SK-N-SH (cell line): ENCODE measurements around the gene POLR3B. TPM values are rescaled to one million over a fixed set of nuclear protein-coding genes. Genes with fewer than 3 reads are reported as not detected.

ENCODE experiments used
- CTCF ChIA-PET: fragments of 300-600, 350-600 bp; formaldehyde crosslinking; extraction: SDS; loops from one replicate; lab custom pipeline; 2021; lab: Yijun Ruan, JAX
- POLR2A ChIA-PET: fragments of 350-600 bp; sonication (Branson Sonifier 250); formaldehyde crosslinking; extraction: SDS; loops from one replicate; lab custom pipeline; 2020; ENCODE audit warnings: antibody characterized with exemption, inconsistent platforms; lab: Yijun Ruan, JAX
- DNase-seq: peaks from one replicate; pipeline ENCODE4 v3.0.0; 2012
- H2AFZ ChIP-seq: fragments of 200-600 bp; sonication (generic); 2 replicates; pipeline ENCODE4 v1.8.1; 2016; ENCODE audit warnings: antibody characterized with exemption, mild to moderate bottlenecking, low read depth
- H3F3A ChIP-seq: fragments of 200-600 bp; sonication (generic); replicated peaks from 2 replicates; pipeline ENCODE3; 2016; ENCODE audit warnings: antibody characterized with exemption, mild to moderate bottlenecking; ENCODE audit not compliant: insufficient read depth
- H3K27ac ChIP-seq, 2 experiments: fragments of 200-500 bp in 1 of 2; fragments of 200-600 bp in 1 of 2; sonication (Bioruptor generic) in 1 of 2; sonication (generic), shearing (Covaris generic) in 1 of 2; 2 replicates each; pipeline versions ENCODE4 v1.5.1 to v1.6.1; 2014 to 2016; ENCODE audit warnings: low read depth in 2 of 2, inconsistent platforms in 1 of 2, low read length in 1 of 2, mild to moderate bottlenecking in 1 of 2, mixed read lengths in 1 of 2
- H3K27me3 ChIP-seq: fragments of 200-600 bp; sonication (generic), shearing (Covaris generic); 2 replicates; pipeline ENCODE4 v1.6.1; 2016; ENCODE audit warnings: mixed run types; ENCODE audit not compliant: insufficient read depth
- H3K36me3 ChIP-seq, 2 experiments: fragments of 200-500 bp in 1 of 2; fragments of 200-600 bp in 1 of 2; sonication (Bioruptor generic) in 1 of 2; sonication (generic) in 1 of 2; replicated peaks in 1 of 2; 2 replicates each; pipeline versions ENCODE3 to v1.5.1; 2014 to 2016; ENCODE audit warnings: low read length in 1 of 2, mild to moderate bottlenecking in 1 of 2; ENCODE audit not compliant: insufficient read depth in 2 of 2, control insufficient read depth in 1 of 2
- H3K4me1 ChIP-seq, 2 experiments: fragments of 200-500 bp in 1 of 2; fragments of 200-600 bp in 1 of 2; sonication (Bioruptor generic) in 1 of 2; sonication (generic), shearing (Covaris generic) in 1 of 2; 2 replicates each; pipeline versions ENCODE4 v1.5.1 to v1.6.1; 2014 to 2016; ENCODE audit warnings: low read depth in 1 of 2, low read length in 1 of 2, mixed run types in 1 of 2; ENCODE audit not compliant: insufficient read depth in 2 of 2, control insufficient read depth in 1 of 2
- H3K4me2 ChIP-seq: fragments of 200-600 bp; sonication (generic), shearing (Covaris generic); 2 replicates; pipeline ENCODE4 v1.6.1; 2017; ENCODE audit warnings: mixed run types
- H3K4me3 ChIP-seq, 2 experiments: fragments of 200-500 bp in 1 of 2; fragments of 200-600 bp in 1 of 2; sonication (Bioruptor generic) in 1 of 2; sonication (generic), shearing (Covaris generic) in 1 of 2; 2 replicates each; pipeline versions ENCODE4 v1.5.1 to v1.8.1; 2014 to 2016; ENCODE audit warnings: low read depth in 2 of 2, inconsistent platforms in 1 of 2, low read length in 1 of 2, mild to moderate bottlenecking in 1 of 2, mixed read lengths in 1 of 2, moderate library complexity in 1 of 2
- H3K79me2 ChIP-seq: fragments of 200-600 bp; sonication (generic); 2 replicates; pipeline ENCODE4 v1.8.1; 2017; ENCODE audit warnings: mild to moderate bottlenecking; ENCODE audit not compliant: insufficient read depth
- H3K9ac ChIP-seq: fragments of 200-600 bp; sonication (generic); 2 replicates; pipeline ENCODE4 v1.6.1; 2017; ENCODE audit warnings: mixed run types
- H3K9me2 ChIP-seq: fragments of 200-600 bp; sonication (generic); 2 replicates; pipeline ENCODE4 v1.6.1; 2017; ENCODE audit warnings: mixed run types
- H3K9me3 ChIP-seq: fragments of 200-600 bp; sonication (generic); 2 replicates; pipeline ENCODE4 v1.6.1; 2017; ENCODE audit warnings: mixed run types, mild to moderate bottlenecking, moderate library complexity
- H4K20me1 ChIP-seq: fragments of 200-600 bp; sonication (generic); 2 replicates; pipeline ENCODE4 v1.6.1; 2017; ENCODE audit warnings: mild to moderate bottlenecking, mixed run types; ENCODE audit not compliant: insufficient read depth
- CHD2 ChIP-seq: fragments of 150-350 bp; IDR thresholded peaks from 2 replicates; pipeline ENCODE4 v1.6.1; 2018; ENCODE audit warnings: low read length; ENCODE audit not compliant: partially characterized antibody
- ELF1 ChIP-seq: IDR thresholded peaks from 2 replicates; pipeline ENCODE4 v1.4.0; 2012
- EP300 ChIP-seq, 2 experiments: IDR thresholded peaks; 2 replicates each; pipeline versions ENCODE4 v1.4.0 to v1.6.1; 2012; ENCODE audit warnings: borderline replicate concordance in 1 of 2, low read depth in 1 of 2, low read length in 1 of 2
- GATA2 ChIP-seq: sonication (generic); formaldehyde crosslinking; IDR thresholded peaks from 2 replicates; pipeline ENCODE4 v1.5.0; 2020; ENCODE audit warnings: mild to moderate bottlenecking, missing genetic modification reagents
- MXI1 ChIP-seq: IDR thresholded peaks from 2 replicates; pipeline ENCODE4 v1.6.1; 2012; ENCODE audit warnings: mild to moderate bottlenecking, low read depth, low read length, improper control_type of control experiment
- NFIC ChIP-seq: IDR thresholded peaks from 2 replicates; pipeline ENCODE4 v1.4.0; 2012; ENCODE audit warnings: borderline replicate concordance
- NRF1 ChIP-seq: IDR thresholded peaks from 2 replicates; pipeline ENCODE4 v1.6.1; 2012; ENCODE audit warnings: low read depth, mild to moderate bottlenecking, low read length
- RCOR1 ChIP-seq: fragments of 150-350 bp; IDR thresholded peaks from 2 replicates; pipeline ENCODE4 v1.6.1; 2017; ENCODE audit warnings: antibody characterized with exemption, low read length
- RFX5 ChIP-seq: IDR thresholded peaks from 2 replicates; pipeline ENCODE4 v1.6.1; 2012; ENCODE audit warnings: mild to moderate bottlenecking, improper control_type of control experiment, low read length
- RXRA ChIP-seq: IDR thresholded peaks from 2 replicates; pipeline ENCODE4 v1.4.0; 2012; ENCODE audit warnings: low read depth, mild to moderate bottlenecking, borderline replicate concordance
- SIN3A ChIP-seq: IDR thresholded peaks from 2 replicates; pipeline ENCODE4 v1.6.1; 2012; ENCODE audit warnings: low read depth, mild to moderate bottlenecking, low read length, moderate library complexity, borderline replicate concordance
- TAF1 ChIP-seq: IDR thresholded peaks from 2 replicates; pipeline ENCODE4 v1.6.1; 2012; ENCODE audit warnings: low read depth, mild to moderate bottlenecking, low read length, moderate library complexity, borderline replicate concordance
- WGBS: methylation state at CpG from one replicate; pipeline ENCODE4 v1.1.6; 2017; ENCODE audit warnings: low lambda C conversion rate; 5-methylcytosine and 5-hydroxymethylcytosine counted together
- polyA plus RNA-seq, 3 experiments: library from polyadenylated mRNA; depleted of rRNA; stranded (reverse); fragments of >200 nt; gene quantifications; 2 replicates each; pipeline ENCODE4 v1.2.3, GENCODE V29; 2012
- TF ChIP-seq, protein P1 (sequence below): IDR thresholded peaks from 2 replicates; pipeline ENCODE4 v1.6.1; 2012; ENCODE audit warnings: mild to moderate bottlenecking, low read depth, low read length, moderate library complexity
- TF ChIP-seq, protein P2 (sequence below): fragments of 150-350 bp; IDR thresholded peaks from 2 replicates; pipeline ENCODE4 v1.6.1; 2016; ENCODE audit warnings: mild to moderate bottlenecking, low read depth, low read length
- TF ChIP-seq, protein P3 (sequence below): IDR thresholded peaks from 2 replicates; pipeline ENCODE4 v1.4.0; 2012; ENCODE audit warnings: low read depth, borderline replicate concordance
- TF ChIP-seq, protein P4 (sequence below): IDR thresholded peaks from 2 replicates; pipeline ENCODE4 v1.4.0; 2012; ENCODE audit warnings: low read depth, borderline replicate concordance
- TF ChIP-seq, protein P5 (sequence below): fragments of 150-350 bp; IDR thresholded peaks from 2 replicates; pipeline ENCODE4 v1.6.1; 2017; ENCODE audit warnings: antibody characterized with exemption, low read length, low read depth, borderline replicate concordance
- TF ChIP-seq, protein P6 (sequence below): IDR thresholded peaks from 2 replicates; pipeline ENCODE4 v1.4.0; 2012; ENCODE audit warnings: low read depth
- TF ChIP-seq, protein P7 (sequence below): IDR thresholded peaks from 2 replicates; pipeline ENCODE4; 2012

The POLR3B gene
- polyA plus RNA-seq, 1 of the 3 experiments (the other 2 are of a cell fraction), result 3.3 TPM

DNA sequence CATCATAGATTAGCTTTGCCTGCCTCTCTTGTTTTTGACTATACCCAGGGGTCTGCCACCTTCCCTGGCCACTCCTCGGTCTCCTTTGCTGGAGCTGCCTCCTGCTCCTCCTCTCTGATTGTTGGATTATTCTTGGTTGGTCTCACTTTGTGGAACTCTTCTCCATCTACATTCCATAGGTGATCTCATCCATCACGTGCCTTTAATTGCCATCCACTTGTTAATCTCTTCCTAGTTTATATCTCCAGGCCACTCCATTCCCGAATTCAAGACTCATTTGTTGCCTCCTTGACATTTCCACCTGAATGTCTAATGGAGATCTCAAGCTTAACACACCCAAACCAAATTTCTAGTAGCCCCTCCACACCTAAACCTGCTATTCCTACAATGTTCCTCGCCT is 5.4 kb downstream of the POLR3B start:
- Histone ChIP-seq H3K4me1 (peaks cover 0 to 4% of the 10 kb centered on the region in 2 experiments; a peak in 1 of 4 replicates), H3F3A (peaks cover 8% of the 10 kb centered on the region), H3K36me3 (peaks cover 11 to 13% of the 10 kb centered on the region in 2 experiments), H3K4me3 (no peak overlapping the region), H4K20me1 (no peaks in the 10 kb centered on the region), H3K9ac (no peak overlapping the region), H3K9me3 (no peaks in the 10 kb centered on the region), H3K9me2 (no peaks in the 10 kb centered on the region), H3K27ac (no peak overlapping the region), H3K4me2 (no peak overlapping the region), H3K79me2 (peaks cover 42% of the 10 kb centered on the region), H2AFZ (no peak overlapping the region), H3K27me3 (no peaks in the 10 kb centered on the region)
- TF ChIP-seq RCOR1, result no peak
- TF ChIP-seq NRF1, result no peak
- TF ChIP-seq RXRA, result no peak
- no peak for TF ChIP-seq MXI1
- TF ChIP-seq SIN3A, result no peak
- TF ChIP-seq NFIC, result no peak
- TF ChIP-seq, protein P1, sequence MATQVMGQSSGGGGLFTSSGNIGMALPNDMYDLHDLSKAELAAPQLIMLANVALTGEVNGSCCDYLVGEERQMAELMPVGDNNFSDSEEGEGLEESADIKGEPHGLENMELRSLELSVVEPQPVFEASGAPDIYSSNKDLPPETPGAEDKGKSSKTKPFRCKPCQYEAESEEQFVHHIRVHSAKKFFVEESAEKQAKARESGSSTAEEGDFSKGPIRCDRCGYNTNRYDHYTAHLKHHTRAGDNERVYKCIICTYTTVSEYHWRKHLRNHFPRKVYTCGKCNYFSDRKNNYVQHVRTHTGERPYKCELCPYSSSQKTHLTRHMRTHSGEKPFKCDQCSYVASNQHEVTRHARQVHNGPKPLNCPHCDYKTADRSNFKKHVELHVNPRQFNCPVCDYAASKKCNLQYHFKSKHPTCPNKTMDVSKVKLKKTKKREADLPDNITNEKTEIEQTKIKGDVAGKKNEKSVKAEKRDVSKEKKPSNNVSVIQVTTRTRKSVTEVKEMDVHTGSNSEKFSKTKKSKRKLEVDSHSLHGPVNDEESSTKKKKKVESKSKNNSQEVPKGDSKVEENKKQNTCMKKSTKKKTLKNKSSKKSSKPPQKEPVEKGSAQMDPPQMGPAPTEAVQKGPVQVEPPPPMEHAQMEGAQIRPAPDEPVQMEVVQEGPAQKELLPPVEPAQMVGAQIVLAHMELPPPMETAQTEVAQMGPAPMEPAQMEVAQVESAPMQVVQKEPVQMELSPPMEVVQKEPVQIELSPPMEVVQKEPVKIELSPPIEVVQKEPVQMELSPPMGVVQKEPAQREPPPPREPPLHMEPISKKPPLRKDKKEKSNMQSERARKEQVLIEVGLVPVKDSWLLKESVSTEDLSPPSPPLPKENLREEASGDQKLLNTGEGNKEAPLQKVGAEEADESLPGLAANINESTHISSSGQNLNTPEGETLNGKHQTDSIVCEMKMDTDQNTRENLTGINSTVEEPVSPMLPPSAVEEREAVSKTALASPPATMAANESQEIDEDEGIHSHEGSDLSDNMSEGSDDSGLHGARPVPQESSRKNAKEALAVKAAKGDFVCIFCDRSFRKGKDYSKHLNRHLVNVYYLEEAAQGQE, result no peak
- no peak for TF ChIP-seq GATA2 (CRISPR knock-in tag)
- TF ChIP-seq RFX5, result no peak
- no peak for TF ChIP-seq ELF1
- no peak for TF ChIP-seq CHD2
- no peak for TF ChIP-seq EP300 (IDR thresholded peaks at IDR 0.05; ENCODE audit: borderline replicate concordance in 1 of 2, low read depth in 1 of 2, low read length in 1 of 2)
- TF ChIP-seq, protein P2, sequence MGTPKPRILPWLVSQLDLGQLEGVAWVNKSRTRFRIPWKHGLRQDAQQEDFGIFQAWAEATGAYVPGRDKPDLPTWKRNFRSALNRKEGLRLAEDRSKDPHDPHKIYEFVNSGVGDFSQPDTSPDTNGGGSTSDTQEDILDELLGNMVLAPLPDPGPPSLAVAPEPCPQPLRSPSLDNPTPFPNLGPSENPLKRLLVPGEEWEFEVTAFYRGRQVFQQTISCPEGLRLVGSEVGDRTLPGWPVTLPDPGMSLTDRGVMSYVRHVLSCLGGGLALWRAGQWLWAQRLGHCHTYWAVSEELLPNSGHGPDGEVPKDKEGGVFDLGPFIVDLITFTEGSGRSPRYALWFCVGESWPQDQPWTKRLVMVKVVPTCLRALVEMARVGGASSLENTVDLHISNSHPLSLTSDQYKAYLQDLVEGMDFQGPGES, result no peak
- TF ChIP-seq, protein P3, sequence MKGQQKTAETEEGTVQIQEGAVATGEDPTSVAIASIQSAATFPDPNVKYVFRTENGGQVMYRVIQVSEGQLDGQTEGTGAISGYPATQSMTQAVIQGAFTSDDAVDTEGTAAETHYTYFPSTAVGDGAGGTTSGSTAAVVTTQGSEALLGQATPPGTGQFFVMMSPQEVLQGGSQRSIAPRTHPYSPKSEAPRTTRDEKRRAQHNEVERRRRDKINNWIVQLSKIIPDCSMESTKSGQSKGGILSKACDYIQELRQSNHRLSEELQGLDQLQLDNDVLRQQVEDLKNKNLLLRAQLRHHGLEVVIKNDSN, result no peak
- TF ChIP-seq TAF1, result no peak
- TF ChIP-seq, protein P4, sequence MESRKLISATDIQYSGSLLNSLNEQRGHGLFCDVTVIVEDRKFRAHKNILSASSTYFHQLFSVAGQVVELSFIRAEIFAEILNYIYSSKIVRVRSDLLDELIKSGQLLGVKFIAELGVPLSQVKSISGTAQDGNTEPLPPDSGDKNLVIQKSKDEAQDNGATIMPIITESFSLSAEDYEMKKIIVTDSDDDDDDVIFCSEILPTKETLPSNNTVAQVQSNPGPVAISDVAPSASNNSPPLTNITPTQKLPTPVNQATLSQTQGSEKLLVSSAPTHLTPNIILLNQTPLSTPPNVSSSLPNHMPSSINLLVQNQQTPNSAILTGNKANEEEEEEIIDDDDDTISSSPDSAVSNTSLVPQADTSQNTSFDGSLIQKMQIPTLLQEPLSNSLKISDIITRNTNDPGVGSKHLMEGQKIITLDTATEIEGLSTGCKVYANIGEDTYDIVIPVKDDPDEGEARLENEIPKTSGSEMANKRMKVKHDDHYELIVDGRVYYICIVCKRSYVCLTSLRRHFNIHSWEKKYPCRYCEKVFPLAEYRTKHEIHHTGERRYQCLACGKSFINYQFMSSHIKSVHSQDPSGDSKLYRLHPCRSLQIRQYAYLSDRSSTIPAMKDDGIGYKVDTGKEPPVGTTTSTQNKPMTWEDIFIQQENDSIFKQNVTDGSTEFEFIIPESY, result no peak
- TF ChIP-seq, protein P5, sequence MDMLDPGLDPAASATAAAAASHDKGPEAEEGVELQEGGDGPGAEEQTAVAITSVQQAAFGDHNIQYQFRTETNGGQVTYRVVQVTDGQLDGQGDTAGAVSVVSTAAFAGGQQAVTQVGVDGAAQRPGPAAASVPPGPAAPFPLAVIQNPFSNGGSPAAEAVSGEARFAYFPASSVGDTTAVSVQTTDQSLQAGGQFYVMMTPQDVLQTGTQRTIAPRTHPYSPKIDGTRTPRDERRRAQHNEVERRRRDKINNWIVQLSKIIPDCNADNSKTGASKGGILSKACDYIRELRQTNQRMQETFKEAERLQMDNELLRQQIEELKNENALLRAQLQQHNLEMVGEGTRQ, result no peak
- TF ChIP-seq, protein P6, sequence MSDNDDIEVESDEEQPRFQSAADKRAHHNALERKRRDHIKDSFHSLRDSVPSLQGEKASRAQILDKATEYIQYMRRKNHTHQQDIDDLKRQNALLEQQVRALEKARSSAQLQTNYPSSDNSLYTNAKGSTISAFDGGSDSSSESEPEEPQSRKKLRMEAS, result no peak
- TF ChIP-seq, protein P7, sequence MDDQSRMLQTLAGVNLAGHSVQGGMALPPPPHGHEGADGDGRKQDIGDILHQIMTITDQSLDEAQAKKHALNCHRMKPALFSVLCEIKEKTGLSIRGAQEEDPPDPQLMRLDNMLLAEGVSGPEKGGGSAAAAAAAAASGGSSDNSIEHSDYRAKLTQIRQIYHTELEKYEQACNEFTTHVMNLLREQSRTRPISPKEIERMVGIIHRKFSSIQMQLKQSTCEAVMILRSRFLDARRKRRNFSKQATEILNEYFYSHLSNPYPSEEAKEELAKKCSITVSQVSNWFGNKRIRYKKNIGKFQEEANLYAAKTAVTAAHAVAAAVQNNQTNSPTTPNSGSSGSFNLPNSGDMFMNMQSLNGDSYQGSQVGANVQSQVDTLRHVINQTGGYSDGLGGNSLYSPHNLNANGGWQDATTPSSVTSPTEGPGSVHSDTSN, result no peak
- DNase-seq, result no peak
- WGBS, result 95% methylated on average over 4 of the region's 4 CpGs
- POLR2A ChIA-PET, result no interaction called here
- CTCF ChIA-PET, result interaction anchor here (1.8 to 2.5 kb wide), 2 partner anchors 556 to 557 kb away, joined by 5 to 6 read pairs; no protein-coding TSS in a partner anchor
